B cell (primary cell): ENCODE data around the gene IFITM1. TPM values are rescaled to one million over a fixed set of nuclear protein-coding genes. Genes with fewer than 3 reads are reported as not detected.

ENCODE experiments used
- ATAC-seq: fragments of 200-7000 bp; cut with Tn5 transposase; one replicate; pipeline ENCODE4 v1.10.0; 2021; ENCODE audit warnings: low read depth, mild to moderate bottlenecking, moderate number of reproducible peaks, moderate library complexity
- CTCF ChIA-PET: fragments of 350-600 bp; sonication (Branson Sonifier 250); formaldehyde crosslinking; loops from one replicate; lab custom pipeline; 2021; ENCODE audit warnings: antibody characterized with exemption, inconsistent platforms; lab: Charles Lee
- POLR2A ChIA-PET: fragments of 350-600 bp; sonication (Branson Sonifier 250); formaldehyde crosslinking; loops from one replicate; lab custom pipeline; 2021; ENCODE audit warnings: antibody characterized with exemption; lab: Charles Lee
- DNase-seq: peaks from one replicate; pipeline ENCODE4 v3.0.0; 2013
- H2AFZ ChIP-seq: 2 replicates; pipeline ENCODE4 v1.6.1; 2012; ENCODE audit warnings: mild to moderate bottlenecking, low read depth, low read length; ENCODE audit not compliant: insufficient read depth, poor library complexity, severe bottlenecking
- H3K27ac ChIP-seq, 2 donors: 1 replicate in 1 of 2; 2 replicates in 1 of 2; pipeline ENCODE4 v1.5.1; 2012 to 2013; ENCODE audit warnings: low read length in 2 of 2, mild to moderate bottlenecking in 2 of 2, moderate library complexity in 1 of 2
- H3K27me3 ChIP-seq, 4 experiments: fragments of 200-600 bp in 1 of 4; sonication (generic) in 1 of 4; replicated peaks in 1 of 4; 1 replicate in 2 of 4; 2 replicates in 2 of 4; pipeline versions ENCODE4 v1.6.1 to v1.7.0; 2013 to 2016; ENCODE audit warnings: low read length in 3 of 4, mild to moderate bottlenecking in 2 of 4, mixed read lengths in 1 of 4, moderate library complexity in 1 of 4; ENCODE audit not compliant: insufficient read depth in 4 of 4, control insufficient read depth in 3 of 4; ENCODE audit errors: control extremely low read depth in 1 of 4
- H3K36me3 ChIP-seq, 2 experiments: replicated peaks in 1 of 2; 1 replicate in 1 of 2; 2 replicates in 1 of 2; pipeline versions ENCODE4 v1.6.1 to v1.7.1; 2013; ENCODE audit warnings: low read length in 1 of 2; ENCODE audit not compliant: insufficient read depth in 2 of 2, control insufficient read depth in 1 of 2; ENCODE audit errors: control extremely low read depth in 1 of 2, extremely low read depth in 1 of 2
- H3K4me1 ChIP-seq, 2 donors: fragments of 200-600 bp in 1 of 2; sonication (generic) in 1 of 2; 1 replicate in 1 of 2; 2 replicates in 1 of 2; pipeline versions ENCODE4 v1.5.1 to v1.6.1; 2013 to 2017; ENCODE audit warnings: low read length in 2 of 2; ENCODE audit not compliant: control insufficient read depth in 2 of 2, insufficient read depth in 2 of 2
- H3K4me2 ChIP-seq: replicated peaks from 2 replicates; pipeline ENCODE3; 2012; ENCODE audit warnings: mild to moderate bottlenecking, low read depth, low read length; ENCODE audit not compliant: poor library complexity, severe bottlenecking
- H3K4me3 ChIP-seq, 5 experiments: fragments of 200-600 bp in 1 of 5; sonication (generic) in 1 of 5; 1 replicate in 3 of 5; 2 replicates in 2 of 5; pipeline versions ENCODE4 v1.5.1 to v1.7.0; 2011 to 2016; ENCODE audit warnings: low read length in 4 of 5, mild to moderate bottlenecking in 4 of 5, low read depth in 2 of 5, control low read depth in 1 of 5, moderate library complexity in 1 of 5; ENCODE audit not compliant: insufficient read depth in 1 of 5; ENCODE audit errors: control extremely low read depth in 1 of 5, extremely low read depth in 1 of 5
- H3K79me2 ChIP-seq: fragments of 200-600 bp; sonication (generic); one replicate; pipeline ENCODE4 v1.6.0; 2016; ENCODE audit warnings: low read length; ENCODE audit not compliant: control insufficient read depth, insufficient read depth
- H3K9ac ChIP-seq: fragments of 200-600 bp; sonication (generic); 2 replicates; pipeline ENCODE4 v1.6.1; 2017; ENCODE audit warnings: mild to moderate bottlenecking, low read length, moderate library complexity
- H3K9me3 ChIP-seq, 3 donors: one replicate each; pipeline versions ENCODE4 v1.6.1 to v1.7.1; 2013; ENCODE audit warnings: low read length in 2 of 3; ENCODE audit not compliant: control insufficient read depth in 2 of 3, insufficient read depth in 1 of 3; ENCODE audit errors: control extremely low read depth in 1 of 3
- H4K20me1 ChIP-seq: 2 replicates; pipeline ENCODE4 v1.6.0; 2012; ENCODE audit warnings: mild to moderate bottlenecking, low read length; ENCODE audit not compliant: insufficient read depth, control insufficient read depth, poor library complexity, severe bottlenecking
- H3K27ac Mint-ChIP-seq: one replicate; pipeline ENCODE4 v1.8.0; 2021; ENCODE audit warnings: mixed read lengths
- H3K27me3 Mint-ChIP-seq: one replicate; pipeline ENCODE4 v1.8.0; 2021; ENCODE audit warnings: mixed read lengths
- H3K4me1 Mint-ChIP-seq: one replicate; pipeline ENCODE4 v1.8.0; 2021; ENCODE audit warnings: mixed read lengths
- H3K4me3 Mint-ChIP-seq: one replicate; pipeline ENCODE4 v1.8.0; 2021; ENCODE audit warnings: mixed read lengths
- H3K9me3 Mint-ChIP-seq: one replicate; pipeline ENCODE4 v1.8.0; 2022; ENCODE audit warnings: mixed read lengths; ENCODE audit not compliant: insufficient read depth
- EZH2 ChIP-seq: IDR thresholded peaks from 2 replicates; pipeline ENCODE4 v1.6.1; 2012; ENCODE audit warnings: borderline replicate concordance, low read depth, mild to moderate bottlenecking, moderate library complexity, low read length; ENCODE audit not compliant: insufficient read depth, poor library complexity, severe bottlenecking
- WGBS: methylation state at CpG from one replicate; pipeline ENCODE4 v1.1.5; 2013; ENCODE audit warnings: missing lambda C conversion rate; ENCODE audit not compliant: insufficient coverage; 5-methylcytosine and 5-hydroxymethylcytosine counted together
- intact Hi-C: fragments of 100-400 bp; cut with micrococcal nuclease; formaldehyde crosslinking; loops from one replicate; pipeline ENCODE4 v1.10.0; 2022
- polyA plus RNA-seq: library from polyadenylated mRNA; depleted of rRNA; stranded (reverse); fragments of >200 nt; gene quantifications from 2 replicates; pipeline ENCODE4 v1.2.3, GENCODE V29; 2012
- total RNA-seq, 2 donors: library from RNA; stranded (reverse); fragments of 120-200 nt in 1 of 2; gene quantifications; 1 replicate in 1 of 2; 2 replicates in 1 of 2; pipeline versions ENCODE4 v1.2.3 to v1.2.4, GENCODE V29; 2013 to 2022
- TF ChIP-seq, protein P1 (sequence below): fragments of 200-600 bp; IDR thresholded peaks from one replicate; pipeline ENCODE4 v1.8.0; 2022; ENCODE audit warnings: antibody characterized with exemption, mild to moderate bottlenecking

The IFITM1 gene
- total and polyA plus RNA-seq, 2 donors (not counting 1 experiment from before 2014, with no cell fraction given): 19.5 to 83.7 TPM

GRCh38 chr11:285021-285893 is 28.6 kb upstream of the IFITM1 start:
- H3K27ac Mint-ChIP-seq: no peak overlapping the region
- no peak for DNase-seq
- WGBS: 94% methylated on average over 28 of the region's 29 CpGs

More at GRCh38 chr11:285021-285893, 28.6 kb upstream of the IFITM1 start:
- peaks cover 0 to 18% (median 0%) of the 10 kb centered on the region in 3 donors for H3K9me3 ChIP-seq
- ChIA-PET CTCF (interaction anchor here (3.3 kb wide), 1 partner anchor 34 kb away, joined by 19 read pairs; no protein-coding TSS in a partner anchor), POLR2A (no interaction called here)
- no peak for ATAC-seq
- no peak overlapping the region for H3K9ac ChIP-seq
- no peaks in the 10 kb centered on the region for H3K36me3 ChIP-seq
- H4K20me1 ChIP-seq: peaks cover 5% of the 10 kb centered on the region
- H3K4me2 ChIP-seq: no peak overlapping the region
- peaks cover 40 to 46% of the 10 kb centered on the region in 2 donors for H3K4me1 ChIP-seq
- no peak overlapping the region for H3K4me3 Mint-ChIP-seq
- H3K27ac ChIP-seq: no peak overlapping the region
- H3K27me3 Mint-ChIP-seq: peaks cover 35% of the 10 kb centered on the region
- no peaks in the 10 kb centered on the region for H3K9me3 Mint-ChIP-seq
- H3K27me3 ChIP-seq: peaks cover 0 to 52% (median 23%) of the 10 kb centered on the region in 4 experiments
- intact Hi-C loops: loop anchor here (5.0 kb wide), 1 partner anchor 48 kb away; the partner anchor contains the start of genes PSMD13 and SIRT3
- no peak overlapping the region for H3K4me3 ChIP-seq
- H3K4me1 Mint-ChIP-seq: peaks cover 42% of the 10 kb centered on the region
- no peak overlapping the region for H2AFZ ChIP-seq
- TF ChIP-seq EZH2: no peak
- TF ChIP-seq, protein P1, sequence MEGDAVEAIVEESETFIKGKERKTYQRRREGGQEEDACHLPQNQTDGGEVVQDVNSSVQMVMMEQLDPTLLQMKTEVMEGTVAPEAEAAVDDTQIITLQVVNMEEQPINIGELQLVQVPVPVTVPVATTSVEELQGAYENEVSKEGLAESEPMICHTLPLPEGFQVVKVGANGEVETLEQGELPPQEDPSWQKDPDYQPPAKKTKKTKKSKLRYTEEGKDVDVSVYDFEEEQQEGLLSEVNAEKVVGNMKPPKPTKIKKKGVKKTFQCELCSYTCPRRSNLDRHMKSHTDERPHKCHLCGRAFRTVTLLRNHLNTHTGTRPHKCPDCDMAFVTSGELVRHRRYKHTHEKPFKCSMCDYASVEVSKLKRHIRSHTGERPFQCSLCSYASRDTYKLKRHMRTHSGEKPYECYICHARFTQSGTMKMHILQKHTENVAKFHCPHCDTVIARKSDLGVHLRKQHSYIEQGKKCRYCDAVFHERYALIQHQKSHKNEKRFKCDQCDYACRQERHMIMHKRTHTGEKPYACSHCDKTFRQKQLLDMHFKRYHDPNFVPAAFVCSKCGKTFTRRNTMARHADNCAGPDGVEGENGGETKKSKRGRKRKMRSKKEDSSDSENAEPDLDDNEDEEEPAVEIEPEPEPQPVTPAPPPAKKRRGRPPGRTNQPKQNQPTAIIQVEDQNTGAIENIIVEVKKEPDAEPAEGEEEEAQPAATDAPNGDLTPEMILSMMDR: no peak
- peaks cover 8% of the 10 kb centered on the region for H3K79me2 ChIP-seq
